GM10266 (cell line): ENCODE data around the gene ZNF219.

ENCODE experiments used
- DNase-seq: peaks from one replicate; pipeline ENCODE4 v3.0.0; 2012; ENCODE audit errors: extremely low spot score
- CTCF ChIP-seq: IDR thresholded peaks from 2 replicates; pipeline ENCODE4 v1.5.1; 2012; ENCODE audit warnings: mild to moderate bottlenecking, low read depth; ENCODE audit not compliant: control insufficient read depth, insufficient read depth; ENCODE audit errors: missing control alignments

Gene ZNF219

GRCh38 chr14:21063479-21063878 is 35.0 kb downstream of the ZNF219 start:
- no peak for TF ChIP-seq CTCF
- no peak for DNase-seq

GRCh38 chr14:21061347-21061668 is 37.1 kb downstream of the ZNF219 start:
- no peak for TF ChIP-seq CTCF
- no peak for DNase-seq

- no peak for DNase-seq
- no peak for TF ChIP-seq CTCF
Observed at GRCh38 chr14:21060614-21061346, 37.7 kb downstream of the ZNF219 start.

GRCh38 chr14:21059842-21060613 is 38.4 kb downstream of the ZNF219 start:
- no peak for DNase-seq
- TF ChIP-seq CTCF = no peak

- no peak for DNase-seq
- TF ChIP-seq CTCF = no peak
Observed at GRCh38 chr14:21058903-21059302, 39.6 kb downstream of the ZNF219 start.

- no peak for DNase-seq
- no peak for TF ChIP-seq CTCF
Observed at GRCh38 chr14:21057803-21058675, 40.4 kb downstream of the ZNF219 start, which contains the start of gene RNASE8. Gene RNASE8 (plus strand): TSS chr14:21057822. CDS start chr14:21057893, 71 bp downstream.
